Loucy (cell line): ENCODE data around the gene ADORA3.

Experiments used
- CTCF ChIP-seq: fragments of 200-600 bp; sonication (generic); conservative IDR thresholded peaks from 2 replicates; pipeline ENCODE4 v1.5.1; 2014; ENCODE audit warnings: mild to moderate bottlenecking, antibody characterized with exemption, low read length
- EZH2phosphoT487 ChIP-seq: fragments of 200-600 bp; IDR thresholded peaks from 2 replicates; pipeline ENCODE4 v1.6.1; 2018; ENCODE audit warnings: antibody characterized with exemption, mild to moderate bottlenecking, moderate library complexity, borderline replicate concordance

GRCh38 chr1:111512931-111513330 lies 9.5 kb upstream of the ADORA3 start:
- no peak for TF ChIP-seq CTCF
- TF ChIP-seq EZH2phosphoT487: no peak
